HCT116 (cell line): Measurements from ENCODE around the gene SLC34A3. TPM values are rescaled to one million over a fixed set of nuclear protein-coding genes. Genes with fewer than 3 reads are reported as not detected.

Experiments used
- ATAC-seq: fragments of 200-7000 bp; cut with Tn5 transposase; 2 replicates; pipeline ENCODE4 v1.9.1; 2020; ENCODE audit warnings: mild to moderate bottlenecking, moderate library complexity
- BruUV-seq: library from RNA; stranded (reverse); fragments of 400-500 nt; replicated peaks from 2 replicates; lab custom pipeline; 2021; lab: Mats Ljungman, UMichigan
- CTCF ChIA-PET: fragments of 300-600 bp; sonication (Branson Sonifier 250); formaldehyde crosslinking; loops from one replicate; lab custom pipeline; 2021; ENCODE audit warnings: antibody characterized with exemption; lab: Charles Lee
- POLR2A ChIA-PET: fragments of 300-600, 350-600 bp; sonication (Branson Sonifier 250); formaldehyde crosslinking; loops from one replicate; lab custom pipeline; 2021; ENCODE audit warnings: antibody characterized with exemption; lab: Charles Lee
- RAD21 ChIA-PET, 2 experiments: fragments of 300-600 bp; sonication (Branson Sonifier 250); formaldehyde crosslinking; loops; one replicate each; lab custom pipeline; 2023; ENCODE audit warnings: low total read pairs in 2 of 2; ENCODE audit not compliant: uncharacterized antibody in 2 of 2, unreplicated experiment in 2 of 2, low non-redundant PET in 1 of 2; lab: Charles Lee
- DNase-seq: peaks from one replicate; pipeline ENCODE4 v3.0.0-alpha.2; 2010; ENCODE audit warnings: low read depth, low spot score
- H2AFZ ChIP-seq: fragments of 200-600 bp; shearing (Covaris generic), sonication (generic); 2 replicates; pipeline ENCODE4 v1.6.1; 2017; ENCODE audit warnings: low read depth, mixed run types, mixed read lengths, antibody characterized with exemption, low read length; ENCODE audit not compliant: poor library complexity, severe bottlenecking
- H3K27ac ChIP-seq: 2 replicates; pipeline ENCODE4 v1.5.1; 2012; ENCODE audit warnings: low read depth, low read length
- H3K27me3 ChIP-seq: fragments of 200-600 bp; sonication (generic); 2 replicates; pipeline ENCODE4 v1.6.1; 2016; ENCODE audit warnings: mixed run types, low read length, mixed read lengths; ENCODE audit not compliant: insufficient read depth
- H3K36me3 ChIP-seq, 2 experiments: fragments of 200-500 bp in 1 of 2; fragments of 200-600 bp in 1 of 2; sonication (Bioruptor generic) in 1 of 2; sonication (generic) in 1 of 2; 2 replicates each; pipeline versions ENCODE4 v1.5.1 to v1.6.1; 2014 to 2016; ENCODE audit warnings: low read length in 2 of 2, inconsistent platforms in 1 of 2, mixed read lengths in 1 of 2, mixed run types in 1 of 2; ENCODE audit not compliant: insufficient read depth in 2 of 2, control insufficient read depth in 1 of 2
- H3K4me1 ChIP-seq, 2 experiments: fragments of 200-600 bp in 1 of 2; sonication (generic) in 1 of 2; 2 replicates each; pipeline versions ENCODE4 v1.5.1 to v1.6.1; 2012 to 2017; ENCODE audit warnings: low read length in 2 of 2, inconsistent platforms in 1 of 2, mild to moderate bottlenecking in 1 of 2, mixed read lengths in 1 of 2, mixed run types in 1 of 2, moderate library complexity in 1 of 2; ENCODE audit not compliant: insufficient read depth in 2 of 2, control insufficient read depth in 1 of 2
- H3K4me2 ChIP-seq: fragments of 200-600 bp; sonication (generic); 2 replicates; pipeline ENCODE4 v1.6.1; 2017; ENCODE audit warnings: mixed run types, low read length, mixed read lengths
- H3K4me3 ChIP-seq, 2 experiments: fragments of 200-600 bp in 1 of 2; sonication (generic) in 1 of 2; replicated peaks in 1 of 2; 2 replicates each; pipeline ENCODE4 v1.5.1; 2011 to 2016; ENCODE audit warnings: low read length in 2 of 2, control low read depth in 1 of 2, low read depth in 1 of 2, mild to moderate bottlenecking in 1 of 2, mixed read lengths in 1 of 2, mixed run types in 1 of 2
- H3K79me2 ChIP-seq: fragments of 200-600 bp; sonication (generic); 2 replicates; pipeline ENCODE4 v1.6.1; 2017; ENCODE audit warnings: mild to moderate bottlenecking, mixed run types, low read length, moderate library complexity, mixed read lengths; ENCODE audit not compliant: insufficient read depth
- H3K9ac ChIP-seq: fragments of 200-600 bp; sonication (generic); 2 replicates; pipeline ENCODE4 v1.6.1; 2016; ENCODE audit warnings: low read length, mixed read lengths
- H3K9me2 ChIP-seq: fragments of 200-600 bp; sonication (generic), shearing (Covaris generic); 2 replicates; pipeline ENCODE4 v1.6.1; 2017; ENCODE audit warnings: mixed run types, mild to moderate bottlenecking, moderate library complexity; ENCODE audit not compliant: insufficient read depth
- H3K9me3 ChIP-seq, 2 experiments: fragments of 200-500 bp in 1 of 2; fragments of 200-600 bp in 1 of 2; sonication (Bioruptor generic) in 1 of 2; sonication (generic) in 1 of 2; 2 replicates each; pipeline ENCODE4 v1.6.1; 2014 to 2017; ENCODE audit warnings: low read length in 2 of 2, mixed read lengths in 2 of 2, inconsistent platforms in 1 of 2, low read depth in 1 of 2, mild to moderate bottlenecking in 1 of 2, mixed run types in 1 of 2, moderate library complexity in 1 of 2; ENCODE audit not compliant: control insufficient read depth in 1 of 2, insufficient read depth in 1 of 2
- H4K20me1 ChIP-seq: fragments of 200-600 bp; sonication (generic), shearing (Covaris generic); 2 replicates; pipeline ENCODE4 v1.6.1; 2017; ENCODE audit warnings: mixed run types, mild to moderate bottlenecking, moderate library complexity; ENCODE audit not compliant: insufficient read depth
- CBX3 ChIP-seq: IDR thresholded peaks from 2 replicates; pipeline ENCODE4 v1.6.1; 2012; ENCODE audit warnings: low read depth
- EGR1 ChIP-seq: IDR thresholded peaks from 2 replicates; pipeline ENCODE4 v1.6.1; 2012; ENCODE audit warnings: low read depth
- EZH2phosphoT487 ChIP-seq: fragments of 200-600 bp; IDR thresholded peaks from 2 replicates; pipeline ENCODE4 v1.6.1; 2018; ENCODE audit warnings: antibody characterized with exemption, borderline replicate concordance
- JUND ChIP-seq: IDR thresholded peaks from 2 replicates; pipeline ENCODE4 v1.6.1; 2012
- POLR2A ChIP-seq: IDR thresholded peaks from 2 replicates; pipeline ENCODE4 v1.7.0; 2011; ENCODE audit warnings: borderline replicate concordance; ENCODE audit not compliant: insufficient read depth, insufficient read length; ENCODE audit errors: extremely low read depth
- POLR2AphosphoS5 ChIP-seq: IDR thresholded peaks from 2 replicates; pipeline ENCODE4 v1.6.1; 2011; ENCODE audit warnings: mild to moderate bottlenecking, low read depth, low read length, moderate library complexity
- SRF ChIP-seq: IDR thresholded peaks from 2 replicates; pipeline ENCODE4 v1.6.1; 2012; ENCODE audit warnings: low read depth
- TCF7L2 ChIP-seq: IDR thresholded peaks from 2 replicates; pipeline ENCODE4 v1.7.0; 2011; ENCODE audit warnings: borderline replicate concordance, inconsistent platforms; ENCODE audit not compliant: insufficient read depth, insufficient read length; ENCODE audit errors: extremely low read depth
- YY1 ChIP-seq: IDR thresholded peaks from 2 replicates; pipeline ENCODE4 v1.6.1; 2011; ENCODE audit warnings: low read length, low read depth, moderate library complexity, mild to moderate bottlenecking; ENCODE audit not compliant: insufficient replicate concordance; ENCODE audit errors: extremely low read depth
- ZNF274 ChIP-seq: fragments of 200-500 bp; sonication (Bioruptor generic); IDR thresholded peaks from 2 replicates; pipeline ENCODE4 v1.6.1; 2014; ENCODE audit warnings: mild to moderate bottlenecking, low read depth, low read length, inconsistent platforms
- intact Hi-C: fragments of 100-400 bp; cut with micrococcal nuclease; formaldehyde crosslinking; loops from 2 replicates; pipeline ENCODE4 v1.10.0; 2022
- total RNA-seq: library from RNA; stranded (reverse); gene quantifications from one replicate; pipeline ENCODE4 v1.2.1, GENCODE V29; 2021; ENCODE audit not compliant: unreplicated experiment
- TF ChIP-seq, protein P1 (sequence below), 3 experiments: fragments of 200-600 bp in 1 of 3; sonication (generic) in 1 of 3; IDR thresholded peaks in 2 of 3; conservative IDR thresholded peaks in 1 of 3; 2 replicates each; pipeline ENCODE4 v1.5.1; 2012 to 2017; ENCODE audit warnings: low read depth in 2 of 3, low read length in 2 of 3, antibody characterized with exemption in 1 of 3, borderline replicate concordance in 1 of 3, control low read depth in 1 of 3, mild to moderate bottlenecking in 1 of 3, mixed read lengths in 1 of 3, mixed run types in 1 of 3, moderate library complexity in 1 of 3; ENCODE audit not compliant: insufficient read depth in 1 of 3
- TF ChIP-seq, protein P2 (sequence below): IDR thresholded peaks from 2 replicates; pipeline ENCODE4 v1.6.1; 2012

The SLC34A3 gene
- total RNA-seq, 1 experiment from 2014 or later = 0.15 TPM

DNA sequence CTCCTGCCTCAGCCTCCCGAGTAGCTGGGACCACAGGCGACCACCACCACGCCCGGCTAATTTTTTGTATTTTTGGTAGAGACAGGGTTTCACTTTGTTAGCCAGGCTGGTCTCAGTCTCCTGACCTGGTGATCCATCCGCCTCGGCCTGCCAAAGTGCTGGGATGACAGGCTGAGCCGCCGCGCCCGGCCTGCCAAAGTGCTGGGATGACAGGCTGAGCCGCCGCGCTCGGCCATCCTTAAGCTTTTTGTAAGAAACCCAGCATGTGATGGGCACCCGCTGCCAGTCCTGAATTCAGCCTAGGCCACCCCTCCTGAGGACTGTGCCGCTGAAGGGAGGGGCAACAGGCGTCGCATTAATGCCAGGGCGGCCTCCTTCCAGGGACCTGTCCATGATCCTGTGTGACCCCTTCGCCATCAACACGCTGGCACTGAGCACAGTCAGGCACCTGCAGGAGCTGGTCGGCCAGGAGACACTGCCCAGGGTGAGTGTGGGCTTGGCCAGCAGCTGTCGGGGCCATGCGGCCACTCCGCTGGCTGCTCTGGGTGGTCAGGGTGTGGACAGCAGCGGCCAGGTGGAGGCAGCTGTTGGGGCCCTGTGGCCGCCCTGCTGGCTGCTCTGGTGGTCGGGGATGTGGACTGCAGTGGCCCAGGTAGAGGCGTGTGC lies 34.9 kb downstream of the SLC34A3 start:
- intact Hi-C loops = no loop called here
- no peak for ATAC-seq
- ChIA-PET POLR2A (interaction anchor here (1.3 kb wide), 1 partner anchor 11 kb away, joined by 4 read pairs; the partner anchor contains the start of gene TOR4A), CTCF (no interaction called here), RAD21 (no interaction called here)
- no peak overlapping the region for H3K4me2 ChIP-seq
- H3K27me3 ChIP-seq = no peaks in the 10 kb centered on the region
- H3K27ac ChIP-seq = no peak overlapping the region
- TF ChIP-seq POLR2A = no peak
- TF ChIP-seq EGR1 = no peak
- TF ChIP-seq JUND = no peak
- no peak for TF ChIP-seq POLR2AphosphoS5
- TF ChIP-seq, protein P1, sequence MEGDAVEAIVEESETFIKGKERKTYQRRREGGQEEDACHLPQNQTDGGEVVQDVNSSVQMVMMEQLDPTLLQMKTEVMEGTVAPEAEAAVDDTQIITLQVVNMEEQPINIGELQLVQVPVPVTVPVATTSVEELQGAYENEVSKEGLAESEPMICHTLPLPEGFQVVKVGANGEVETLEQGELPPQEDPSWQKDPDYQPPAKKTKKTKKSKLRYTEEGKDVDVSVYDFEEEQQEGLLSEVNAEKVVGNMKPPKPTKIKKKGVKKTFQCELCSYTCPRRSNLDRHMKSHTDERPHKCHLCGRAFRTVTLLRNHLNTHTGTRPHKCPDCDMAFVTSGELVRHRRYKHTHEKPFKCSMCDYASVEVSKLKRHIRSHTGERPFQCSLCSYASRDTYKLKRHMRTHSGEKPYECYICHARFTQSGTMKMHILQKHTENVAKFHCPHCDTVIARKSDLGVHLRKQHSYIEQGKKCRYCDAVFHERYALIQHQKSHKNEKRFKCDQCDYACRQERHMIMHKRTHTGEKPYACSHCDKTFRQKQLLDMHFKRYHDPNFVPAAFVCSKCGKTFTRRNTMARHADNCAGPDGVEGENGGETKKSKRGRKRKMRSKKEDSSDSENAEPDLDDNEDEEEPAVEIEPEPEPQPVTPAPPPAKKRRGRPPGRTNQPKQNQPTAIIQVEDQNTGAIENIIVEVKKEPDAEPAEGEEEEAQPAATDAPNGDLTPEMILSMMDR (IDR thresholded peaks at IDR 0.05 in 2 of 3, conservative IDR thresholded peaks at IDR 0.05 in 1 of 3; ENCODE audit: borderline replicate concordance in 1 of 3, insufficient read depth in 1 of 3, low read depth in 2 of 3, low read length in 2 of 3) = no peak
- TF ChIP-seq TCF7L2 = no peak
- no peak for TF ChIP-seq YY1
- TF ChIP-seq SRF = no peak
- TF ChIP-seq ZNF274 = no peak
- TF ChIP-seq EZH2phosphoT487 = no peak
- no peak for TF ChIP-seq CBX3
- TF ChIP-seq, protein P2, sequence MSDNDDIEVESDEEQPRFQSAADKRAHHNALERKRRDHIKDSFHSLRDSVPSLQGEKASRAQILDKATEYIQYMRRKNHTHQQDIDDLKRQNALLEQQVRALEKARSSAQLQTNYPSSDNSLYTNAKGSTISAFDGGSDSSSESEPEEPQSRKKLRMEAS = no peak
- no TSS peak for BruUV-seq
- H4K20me1 ChIP-seq = no peaks in the 10 kb centered on the region
- H3K4me1 ChIP-seq = no peaks in the 10 kb centered on the region
- peaks cover 12 to 29% of the 10 kb centered on the region in 2 experiments; a peak in 3 of 4 replicates for H3K36me3 ChIP-seq
- H3K9me3 ChIP-seq = no peaks in the 10 kb centered on the region
- H2AFZ ChIP-seq = no peak overlapping the region
- no peak overlapping the region for H3K9ac ChIP-seq
- H3K4me3 ChIP-seq = no peak overlapping the region
- H3K9me2 ChIP-seq = no peaks in the 10 kb centered on the region
- no peak for DNase-seq
- peaks cover 6% of the 10 kb centered on the region; the same call in 1 of the 2 replicates for H3K79me2 ChIP-seq
